Hepatocyte (in vitro differentiated cells): ENCODE data around the gene ST3GAL4. TPM values are rescaled to one million over a fixed set of nuclear protein-coding genes. Genes with fewer than 3 reads are reported as not detected.

ENCODE experiments used
- DNase-seq: peaks from one replicate; pipeline ENCODE4 v3.0.0-alpha.2; 2016; ENCODE audit warnings: low spot score
- H2AFZ ChIP-seq: fragments of 200-600 bp; sonication (generic); 2 replicates; pipeline ENCODE4 v1.6.0; 2016; ENCODE audit warnings: antibody characterized with exemption, mild to moderate bottlenecking
- H3K27ac ChIP-seq: fragments of 200-600 bp; sonication (generic); 2 replicates; pipeline ENCODE4 v1.5.1; 2016; ENCODE audit warnings: mild to moderate bottlenecking
- H3K27me3 ChIP-seq: fragments of 200-600 bp; sonication (generic); 2 replicates; pipeline ENCODE4 v1.6.1; 2016
- H3K36me3 ChIP-seq: fragments of 200-600 bp; sonication (generic); replicated peaks from 2 replicates; pipeline ENCODE4 v1.5.1; 2016; ENCODE audit warnings: low read depth; ENCODE audit not compliant: insufficient read depth
- H3K4me1 ChIP-seq: fragments of 200-600 bp; sonication (generic); 2 replicates; pipeline ENCODE4 v1.5.1; 2016; ENCODE audit warnings: mild to moderate bottlenecking, moderate library complexity; ENCODE audit not compliant: insufficient read depth
- H3K4me2 ChIP-seq: fragments of 200-600 bp; sonication (generic); 2 replicates; pipeline ENCODE4 v1.6.0; 2016
- H3K4me3 ChIP-seq: fragments of 200-600 bp; sonication (generic); 2 replicates; pipeline ENCODE4 v1.5.1; 2016; ENCODE audit warnings: mild to moderate bottlenecking
- H3K79me2 ChIP-seq: fragments of 200-600 bp; sonication (generic); 2 replicates; pipeline ENCODE4 v1.6.0; 2017; ENCODE audit warnings: mild to moderate bottlenecking
- H3K9me2 ChIP-seq: fragments of 200-600 bp; sonication (generic); replicated peaks from 2 replicates; pipeline ENCODE4 v1.6.0; 2017; ENCODE audit warnings: mild to moderate bottlenecking; ENCODE audit not compliant: insufficient read depth
- H3K9me3 ChIP-seq: fragments of 200-600 bp; sonication (generic); 2 replicates; pipeline ENCODE4 v1.5.1; 2016; ENCODE audit warnings: low read depth, mild to moderate bottlenecking
- H4K20me1 ChIP-seq: fragments of 200-600 bp; sonication (generic); 2 replicates; pipeline ENCODE4 v1.6.0; 2016; ENCODE audit warnings: mild to moderate bottlenecking; ENCODE audit not compliant: insufficient read depth, poor library complexity, severe bottlenecking
- CTCF ChIP-seq: fragments of 200-600 bp; sonication (generic); IDR thresholded peaks from 2 replicates; pipeline ENCODE4 v1.5.1; 2016; ENCODE audit warnings: antibody characterized with exemption, mild to moderate bottlenecking; ENCODE audit not compliant: poor library complexity
- EZH2 ChIP-seq: fragments of 200-600 bp; sonication (generic); IDR thresholded peaks from 2 replicates; pipeline ENCODE4 v1.6.1; 2016; ENCODE audit warnings: antibody characterized with exemption, mild to moderate bottlenecking, borderline replicate concordance
- EZH2phosphoT487 ChIP-seq: fragments of 200-600 bp; sonication (generic); IDR thresholded peaks from one replicate; pipeline ENCODE4 v1.6.1; 2018; ENCODE audit warnings: antibody characterized with exemption, mild to moderate bottlenecking, low read depth, moderate library complexity; ENCODE audit not compliant: unreplicated experiment, severe bottlenecking
- WGBS: methylation state at CpG from one replicate; pipeline ENCODE4 v1.1.6; 2016; ENCODE audit warnings: low lambda C conversion rate; ENCODE audit errors: missing lambda C conversion rate; 5-methylcytosine and 5-hydroxymethylcytosine counted together
- polyA plus RNA-seq: library from polyadenylated mRNA; unstranded; fragments of >200 nt; fragmentation: Nextera tagmentation; extraction: Ambion mirVana; gene quantifications from 2 replicates; pipeline ENCODE4 v1.2.1, GENCODE V29; 2016
- total RNA-seq: library from RNA; depleted of rRNA; stranded (reverse); fragments of >200 nt; gene quantifications from 2 replicates; pipeline ENCODE4 v1.2.3, GENCODE V29; 2014

Gene ST3GAL4
- total and polyA plus RNA-seq, 2 experiments from 2014 or later, result 31.0 to 31.5 TPM

- DNase-seq, result no peak
- no peaks in the 10 kb centered on the region for H3K36me3 ChIP-seq
- H3K27me3 ChIP-seq, result no peaks in the 10 kb centered on the region
- H3K79me2 ChIP-seq, result peaks cover 7% of the 10 kb centered on the region
- peak overlapping the region; percentile 63 for H3K27ac ChIP-seq
- H2AFZ ChIP-seq, result no peak overlapping the region
- TF ChIP-seq CTCF (no peak), EZH2phosphoT487 (no peak), EZH2 (no peak)
- no peaks in the 10 kb centered on the region for H4K20me1 ChIP-seq
- H3K9me3 ChIP-seq, result no peaks in the 10 kb centered on the region
- H3K9me2 ChIP-seq, result no peaks in the 10 kb centered on the region
- H3K4me3 ChIP-seq, result no peak overlapping the region
- 47% methylated on average over 8 of the region's 8 CpGs for WGBS
- H3K4me1 ChIP-seq, result peaks cover 22% of the 10 kb centered on the region
- H3K4me2 ChIP-seq, result no peak overlapping the region
Observed at GRCh38 chr11:126312961-126313360, 42.5 kb upstream of the ST3GAL4 start.

DNA sequence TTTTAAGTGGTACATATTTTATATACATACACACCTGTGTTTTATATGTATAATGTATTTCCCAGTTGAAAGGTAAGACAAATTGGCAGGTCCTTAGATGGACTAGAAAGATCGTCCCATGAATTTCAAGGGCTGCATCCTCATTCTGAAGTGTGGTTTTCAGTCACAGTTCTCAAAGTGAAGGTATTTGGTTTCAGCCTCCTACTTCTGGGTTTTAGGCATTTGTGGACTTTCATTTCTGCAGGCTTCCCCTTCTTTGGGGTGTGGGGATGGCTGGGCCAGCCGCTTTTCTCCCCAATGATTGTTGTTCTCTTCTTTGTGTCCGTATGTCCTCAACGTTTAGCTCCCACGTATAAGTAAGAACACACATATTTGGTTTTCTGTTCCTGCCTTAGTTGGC, 41.7 kb upstream of the ST3GAL4 start:
- Histone ChIP-seq H3K79me2 (peaks cover 7% of the 10 kb centered on the region), H3K4me3 (no peak overlapping the region), H3K9me2 (no peaks in the 10 kb centered on the region), H4K20me1 (no peaks in the 10 kb centered on the region), H3K27me3 (no peaks in the 10 kb centered on the region), H3K27ac (no peak overlapping the region), H3K4me1 (peaks cover 27% of the 10 kb centered on the region), H3K9me3 (no peaks in the 10 kb centered on the region), H2AFZ (no peak overlapping the region), H3K36me3 (no peaks in the 10 kb centered on the region), H3K4me2 (no peak overlapping the region)
- WGBS, result 93% methylated on average over 5 of the region's 5 CpGs
- TF ChIP-seq CTCF, result no peak
- no peak for TF ChIP-seq EZH2phosphoT487
- no peak for TF ChIP-seq EZH2
- no peak for DNase-seq

- 50% methylated on average over 1 of the region's 1 CpG for WGBS
- H3K79me2 ChIP-seq, result peaks cover 7% of the 10 kb centered on the region
- H3K27ac ChIP-seq, result peak overlapping the region; percentile 93
- TF ChIP-seq EZH2phosphoT487 (no peak), EZH2 (no peak), CTCF (no peak)
- peaks cover 32% of the 10 kb centered on the region for H3K4me1 ChIP-seq
- H3K9me3 ChIP-seq, result no peaks in the 10 kb centered on the region
- DNase-seq, result no peak
- no peaks in the 10 kb centered on the region for H3K9me2 ChIP-seq
- H2AFZ ChIP-seq, result no peak overlapping the region
- H3K4me2 ChIP-seq, result peak overlapping the region; percentile 55
- no peaks in the 10 kb centered on the region for H4K20me1 ChIP-seq
- no peaks in the 10 kb centered on the region for H3K36me3 ChIP-seq
- H3K4me3 ChIP-seq, result no peak overlapping the region
- no peaks in the 10 kb centered on the region for H3K27me3 ChIP-seq
Observed at GRCh38 chr11:126317432-126317755, 38.1 kb upstream of the ST3GAL4 start.
